ENCODE measurements around the gene MMP3. TPM values are rescaled to one million over a fixed set of nuclear protein-coding genes. Genes with fewer than 3 reads are reported as not detected.

Gene MMP3
- total and polyA plus RNA-seq, 2 donors (not counting 3 experiments of a cell fraction or from before 2014, with no cell fraction given) = not detected

DNA sequence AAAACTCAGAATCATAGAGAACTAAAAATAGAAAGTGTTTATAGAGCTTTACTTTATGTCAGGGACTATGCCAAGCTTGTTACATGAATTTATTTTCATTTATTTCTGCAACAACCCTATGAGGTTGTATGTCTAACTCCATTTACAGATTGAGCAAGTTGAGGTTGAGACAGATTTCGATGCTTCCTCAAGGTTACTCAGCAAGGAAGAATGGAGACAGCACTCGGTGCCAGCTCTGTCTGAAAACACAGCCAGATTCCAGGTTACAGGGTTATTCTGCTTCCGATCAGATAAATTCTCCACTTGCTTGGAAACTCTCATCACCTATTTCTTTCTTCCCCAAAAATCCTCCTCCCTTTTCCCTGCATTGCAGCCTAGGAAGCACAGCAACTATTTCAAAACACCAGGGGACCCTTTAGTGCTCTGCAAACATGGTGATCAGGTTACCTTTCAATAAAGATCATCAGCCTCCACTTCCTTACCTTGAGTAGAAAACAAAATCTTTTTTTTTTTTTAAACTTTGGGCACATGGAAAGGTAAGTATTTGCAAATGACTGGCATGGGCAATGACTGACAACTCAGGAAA, 7.0 kb downstream of the MMP3 start:
- no peak for DNase-seq (ENCODE audit: low read depth, low spot score)
- Histone ChIP-seq H3K4me3 (replicated peaks in 1 of 3; ENCODE audit: insufficient read depth in 1 of 3, low read depth in 1 of 3, low read length in 3 of 3) (no peak overlapping the region), H4K20me1 (replicated peaks; ENCODE audit: control insufficient read depth, extremely low read depth, insufficient read depth, low read length) (no peaks in the 10 kb centered on the region), H3K9me3 (replicated peaks; ENCODE audit: control insufficient read depth, insufficient read depth, low read length) (no peaks in the 10 kb centered on the region), H3K79me2 (ENCODE audit: control insufficient read depth, insufficient read depth, low read length) (no peaks in the 10 kb centered on the region), H3K4me2 (ENCODE audit: insufficient read depth, low read length) (no peak overlapping the region), H3K36me3 (ENCODE audit: control insufficient read depth in 2 of 2, extremely low read depth in 1 of 2, insufficient read depth in 2 of 2, low read length in 2 of 2) (no peaks in the 10 kb centered on the region), H3K4me1 (ENCODE audit: control insufficient read depth, extremely low read depth, insufficient read depth, low read length) (no peaks in the 10 kb centered on the region), H3K27me3 (ENCODE audit: control insufficient read depth in 2 of 2, insufficient read depth in 2 of 2, low read length in 2 of 2) (peaks cover 9 to 10% of the 10 kb centered on the region in 2 experiments), H3K9ac (replicated peaks; ENCODE audit: extremely low read depth, insufficient read depth, low read length) (no peak overlapping the region), H3K27ac (ENCODE audit: insufficient read depth, low read depth, low read length) (no peak overlapping the region), H2AFZ (ENCODE audit: low read depth, low read length) (no peak overlapping the region), H3K9me1 (replicated peaks; ENCODE audit: control insufficient read depth, extremely low read depth, insufficient read depth, low read length) (no peaks in the 10 kb centered on the region)
- intact Hi-C loops (cut with micrococcal nuclease) = no loop called here
- BruUV-seq (replicated peaks) = no TSS peak
- dilution Hi-C loops (cut with MboI; ENCODE audit: extremely low pct_ligation_motif_present, low sequenced_read_pairs) = no loop called here
- POLR2A ChIA-PET = interaction anchor here (0.7 kb wide), 1 partner anchor 75 kb away, joined by 4 read pairs; no protein-coding TSS in a partner anchor
- no peak for FAIRE-seq
- CTCF ChIA-PET = no interaction called here
- no peak for TF ChIP-seq FOS (IDR thresholded peaks at IDR 0.05; ENCODE audit: borderline replicate concordance, insufficient read depth, low read length)
- no peak for TF ChIP-seq MYC (IDR thresholded peaks at IDR 0.05; ENCODE audit: low read depth, low read length)
- TF ChIP-seq POLR2AphosphoS5 (IDR thresholded peaks at IDR 0.05; ENCODE audit: insufficient read depth, low read depth, low read length) = no peak
- no peak for TF ChIP-seq POLR2A (IDR thresholded peaks at IDR 0.05; ENCODE audit: low read depth, low read length)
- TF ChIP-seq, protein P1, sequence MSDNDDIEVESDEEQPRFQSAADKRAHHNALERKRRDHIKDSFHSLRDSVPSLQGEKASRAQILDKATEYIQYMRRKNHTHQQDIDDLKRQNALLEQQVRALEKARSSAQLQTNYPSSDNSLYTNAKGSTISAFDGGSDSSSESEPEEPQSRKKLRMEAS (IDR thresholded peaks at IDR 0.05; ENCODE audit: insufficient read depth, insufficient read length) = no peak
- TF ChIP-seq, protein P2, sequence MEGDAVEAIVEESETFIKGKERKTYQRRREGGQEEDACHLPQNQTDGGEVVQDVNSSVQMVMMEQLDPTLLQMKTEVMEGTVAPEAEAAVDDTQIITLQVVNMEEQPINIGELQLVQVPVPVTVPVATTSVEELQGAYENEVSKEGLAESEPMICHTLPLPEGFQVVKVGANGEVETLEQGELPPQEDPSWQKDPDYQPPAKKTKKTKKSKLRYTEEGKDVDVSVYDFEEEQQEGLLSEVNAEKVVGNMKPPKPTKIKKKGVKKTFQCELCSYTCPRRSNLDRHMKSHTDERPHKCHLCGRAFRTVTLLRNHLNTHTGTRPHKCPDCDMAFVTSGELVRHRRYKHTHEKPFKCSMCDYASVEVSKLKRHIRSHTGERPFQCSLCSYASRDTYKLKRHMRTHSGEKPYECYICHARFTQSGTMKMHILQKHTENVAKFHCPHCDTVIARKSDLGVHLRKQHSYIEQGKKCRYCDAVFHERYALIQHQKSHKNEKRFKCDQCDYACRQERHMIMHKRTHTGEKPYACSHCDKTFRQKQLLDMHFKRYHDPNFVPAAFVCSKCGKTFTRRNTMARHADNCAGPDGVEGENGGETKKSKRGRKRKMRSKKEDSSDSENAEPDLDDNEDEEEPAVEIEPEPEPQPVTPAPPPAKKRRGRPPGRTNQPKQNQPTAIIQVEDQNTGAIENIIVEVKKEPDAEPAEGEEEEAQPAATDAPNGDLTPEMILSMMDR (IDR thresholded peaks at IDR 0.05; ENCODE audit: extremely low read depth in 1 of 2, insufficient read depth in 1 of 2, low read depth in 1 of 2, low read length in 2 of 2) = no peak
- no peak for TF ChIP-seq EZH2 (IDR thresholded peaks at IDR 0.05; ENCODE audit: borderline replicate concordance, low read depth, low read length, severe bottlenecking)
- no peak for TF ChIP-seq JUN (IDR thresholded peaks at IDR 0.05; ENCODE audit: borderline replicate concordance, insufficient read depth, insufficient read length, low read depth)
- no peak for TF ChIP-seq GATA2 (IDR thresholded peaks at IDR 0.05; ENCODE audit: insufficient read depth, insufficient read length, low read depth, low read length)
